ENCODE data around the gene IL13RA2.

The IL13RA2 gene

GRCh38 chrX:114997779-114998178 is 19.6 kb downstream of the IL13RA2 start:
- in situ Hi-C loops (cut with MboI; ENCODE audit: low sequenced_read_pairs), result no loop called here

DNA sequence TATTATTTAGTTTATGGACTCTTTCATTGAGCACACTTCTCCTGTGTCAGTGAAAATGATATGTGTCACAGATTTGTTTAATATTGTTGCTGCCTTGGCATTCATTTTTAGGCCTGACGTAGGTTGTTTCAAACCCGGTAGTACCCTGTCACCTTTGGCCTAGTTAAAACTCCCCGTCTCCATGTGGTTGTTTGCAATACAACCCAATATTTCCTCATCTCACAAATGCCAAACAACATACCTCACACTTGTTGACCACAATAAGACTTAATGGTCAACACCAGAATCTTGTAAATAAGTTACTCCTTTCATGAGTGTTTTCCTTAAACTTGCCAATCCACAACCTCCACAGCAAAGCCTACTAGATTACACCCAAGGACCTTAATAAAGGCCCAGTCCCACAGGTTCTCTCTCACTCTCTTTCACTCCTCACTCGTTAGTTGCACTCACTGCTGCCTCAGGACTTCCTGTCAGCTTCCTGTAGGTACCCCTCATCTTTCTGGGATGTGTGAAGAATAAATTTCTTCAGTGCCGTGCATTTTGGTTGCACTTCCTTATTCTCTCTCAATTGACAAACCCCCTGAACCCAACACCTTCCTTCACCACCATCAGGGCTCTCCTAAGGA is 31.3 kb downstream of the IL13RA2 start:
- in situ Hi-C loops (cut with MboI; ENCODE audit: low sequenced_read_pairs), result no loop called here

DNA sequence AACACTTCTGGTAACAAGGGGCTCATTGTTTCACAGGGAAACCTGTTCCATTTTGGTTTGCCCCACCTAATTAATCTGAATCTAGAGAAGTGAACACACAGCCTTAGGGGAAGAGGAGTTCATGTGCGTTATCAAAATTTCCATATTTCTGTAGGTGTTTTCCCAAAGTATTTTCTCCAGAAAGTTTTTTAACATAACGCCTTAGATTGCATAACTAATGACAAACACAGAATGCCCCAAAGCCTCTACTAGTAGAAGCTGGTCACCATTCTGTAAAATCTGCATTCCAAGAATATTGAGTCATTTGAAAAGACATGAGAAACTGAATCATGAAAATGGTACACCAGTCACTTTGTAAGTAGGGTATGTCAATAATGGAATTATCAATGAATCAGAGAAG is 41.1 kb downstream of the IL13RA2 start:
- in situ Hi-C loops (cut with MboI; ENCODE audit: low sequenced_read_pairs), result no loop called here

- in situ Hi-C loops (cut with MboI; ENCODE audit: low sequenced_read_pairs), result no loop called here
Observed at GRCh38 chrX:114973013-114973412, 44.4 kb downstream of the IL13RA2 start.

GRCh38 chrX:114970806-114971205 is 46.6 kb downstream of the IL13RA2 start:
- in situ Hi-C loops (cut with MboI; ENCODE audit: low sequenced_read_pairs), result no loop called here

GRCh38 chrX:114964374-114964773 is 53.0 kb downstream of the IL13RA2 start:
- in situ Hi-C loops (cut with MboI; ENCODE audit: low sequenced_read_pairs), result no loop called here

- in situ Hi-C loops (cut with MboI; ENCODE audit: low sequenced_read_pairs), result no loop called here
Observed at GRCh38 chrX:114962209-114962608, 55.2 kb downstream of the IL13RA2 start.

GRCh38 chrX:114959729-114960128 is 57.7 kb downstream of the IL13RA2 start:
- in situ Hi-C loops (cut with MboI; ENCODE audit: low sequenced_read_pairs), result no loop called here

All from HL-60/S4 treated with retinoic acid at 250 ng/mL for 4 days and 3 days (cell line).